SK-N-MC (cell line): ENCODE measurements around the gene FOXP2.

Experiments
- EZH2 ChIP-seq: fragments of 200-600 bp; sonication (generic); IDR thresholded peaks from one replicate; pipeline ENCODE4 v1.6.1; 2017; ENCODE audit warnings: antibody characterized with exemption
- FOXP2 ChIP-seq: optimal IDR thresholded peaks from 2 replicates; pipeline ENCODE3; 2011; ENCODE audit warnings: mild to moderate bottlenecking, moderate library complexity; ENCODE audit not compliant: insufficient read depth; ENCODE audit errors: extremely low read length, control extremely low read depth
- POLR2AphosphoS5 ChIP-seq: IDR thresholded peaks from 2 replicates; pipeline ENCODE4 v1.6.1; 2012; ENCODE audit warnings: mild to moderate bottlenecking, low read depth, low read length, borderline replicate concordance

DNA sequence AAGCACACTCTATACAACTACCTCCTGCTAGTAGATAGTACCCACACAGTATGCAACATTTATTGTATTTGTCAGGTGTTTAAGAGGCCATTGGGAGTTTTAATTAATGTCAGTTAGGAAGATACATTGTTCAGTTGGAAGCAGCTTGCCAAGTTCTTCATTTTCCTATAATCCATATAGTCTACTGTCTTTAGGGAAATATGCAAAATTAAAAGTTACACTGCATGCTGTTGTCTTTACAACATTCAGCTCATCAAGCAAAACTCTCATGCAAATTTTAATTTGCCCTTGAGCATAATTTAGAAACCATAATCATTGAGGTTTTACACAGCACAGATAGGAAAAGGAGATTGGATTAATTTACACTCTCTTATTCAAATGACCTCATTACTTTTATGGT is 17.4 kb downstream of the FOXP2 start:
- no peak for TF ChIP-seq POLR2AphosphoS5
- no peak for TF ChIP-seq EZH2
- no peak for TF ChIP-seq FOXP2
